Sigmoid colon (tissue), 4 donors: Measurements from ENCODE around the gene CLEC16A.

Experiments
- EP300 ChIP-seq, 4 donors: sonication (generic); formaldehyde crosslinking; IDR thresholded peaks; one replicate each; pipeline ENCODE4 v1.6.1; 2017; ENCODE audit warnings: antibody characterized with exemption in 4 of 4
- POLR2A ChIP-seq, 2 donors: fragments of 450-650 bp; IDR thresholded peaks; one replicate each; pipeline ENCODE4 v1.6.1; 2016; ENCODE audit warnings: antibody characterized with exemption in 2 of 2, mild to moderate bottlenecking in 2 of 2, moderate library complexity in 2 of 2
- POLR2AphosphoS5 ChIP-seq, 4 donors: sonication (generic); formaldehyde crosslinking; IDR thresholded peaks; one replicate each; pipeline ENCODE4 v1.6.1; 2017; ENCODE audit warnings: antibody characterized with exemption in 4 of 4
- TF ChIP-seq, protein P1 (sequence below), 4 experiments: fragments of 450-650 bp in 3 of 4; fragments of 200-600 bp in 1 of 4; IDR thresholded peaks; one replicate each; pipeline ENCODE4 v1.5.1; 2016 to 2019; ENCODE audit warnings: antibody characterized with exemption in 4 of 4, mild to moderate bottlenecking in 3 of 4, moderate library complexity in 2 of 4

DNA sequence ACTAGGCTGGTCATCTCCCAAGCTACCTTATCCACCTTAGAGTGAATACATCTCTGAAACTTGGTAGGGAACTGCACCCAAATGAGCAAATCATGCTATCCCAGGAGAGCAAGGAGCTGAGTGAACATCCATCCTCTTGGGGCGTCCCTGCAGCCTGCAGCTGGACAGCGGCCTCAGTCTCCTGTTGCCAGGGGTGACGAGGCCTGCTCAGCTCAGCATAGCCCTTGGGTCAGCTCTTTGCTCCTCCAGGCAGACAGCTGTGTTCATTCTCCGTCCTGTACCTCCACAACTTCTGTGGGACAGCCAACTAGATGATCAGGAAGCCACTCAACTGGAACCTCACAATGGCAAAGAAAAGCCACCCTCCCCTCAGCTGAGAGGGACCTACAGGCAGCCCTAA is 199.8 kb downstream of the CLEC16A start:
- TF ChIP-seq, protein P1, sequence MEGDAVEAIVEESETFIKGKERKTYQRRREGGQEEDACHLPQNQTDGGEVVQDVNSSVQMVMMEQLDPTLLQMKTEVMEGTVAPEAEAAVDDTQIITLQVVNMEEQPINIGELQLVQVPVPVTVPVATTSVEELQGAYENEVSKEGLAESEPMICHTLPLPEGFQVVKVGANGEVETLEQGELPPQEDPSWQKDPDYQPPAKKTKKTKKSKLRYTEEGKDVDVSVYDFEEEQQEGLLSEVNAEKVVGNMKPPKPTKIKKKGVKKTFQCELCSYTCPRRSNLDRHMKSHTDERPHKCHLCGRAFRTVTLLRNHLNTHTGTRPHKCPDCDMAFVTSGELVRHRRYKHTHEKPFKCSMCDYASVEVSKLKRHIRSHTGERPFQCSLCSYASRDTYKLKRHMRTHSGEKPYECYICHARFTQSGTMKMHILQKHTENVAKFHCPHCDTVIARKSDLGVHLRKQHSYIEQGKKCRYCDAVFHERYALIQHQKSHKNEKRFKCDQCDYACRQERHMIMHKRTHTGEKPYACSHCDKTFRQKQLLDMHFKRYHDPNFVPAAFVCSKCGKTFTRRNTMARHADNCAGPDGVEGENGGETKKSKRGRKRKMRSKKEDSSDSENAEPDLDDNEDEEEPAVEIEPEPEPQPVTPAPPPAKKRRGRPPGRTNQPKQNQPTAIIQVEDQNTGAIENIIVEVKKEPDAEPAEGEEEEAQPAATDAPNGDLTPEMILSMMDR (IDR thresholded peaks at IDR 0.05) = no peak
- no peak for TF ChIP-seq EP300 (IDR thresholded peaks at IDR 0.05)
- TF ChIP-seq POLR2A (IDR thresholded peaks at IDR 0.05) = no peak
- no peak for TF ChIP-seq POLR2AphosphoS5 (IDR thresholded peaks at IDR 0.05)
